ENCODE results near the gene ZMYND8.

The ZMYND8 gene

GRCh38 chr20:47311211-47311610 lies 45.3 kb downstream of the ZMYND8 start:
- peaks cover 17 to 40% of the 10 kb centered on the region in 2 experiments; a peak in 2 of 3 replicates for H3K36me3 ChIP-seq (ENCODE audit: control insufficient read depth in 2 of 2, insufficient read depth in 1 of 2, low read length in 2 of 2)
- CTCF ChIA-PET, result no interaction called here
- POLR2A ChIA-PET, result no interaction called here
- no peak overlapping the region for H3K27ac ChIP-seq (ENCODE audit: extremely low read depth, low read depth, low read length)
- H3K4me1 ChIP-seq (ENCODE audit: control insufficient read depth, insufficient read depth, low read length), result peaks cover 11% of the 10 kb centered on the region
- no peaks in the 10 kb centered on the region for H3K9me3 ChIP-seq (ENCODE audit: control insufficient read depth, insufficient read depth, low read depth, low read length)
- TF ChIP-seq ZNF639 (tag by site-specific recombination; IDR thresholded peaks at IDR 0.05), result no peak
- no peak for TF ChIP-seq ZNF354C (tag by site-specific recombination; IDR thresholded peaks at IDR 0.05; ENCODE audit: borderline replicate concordance, low read depth)
- TF ChIP-seq ZNF664 (tag by site-specific recombination; IDR thresholded peaks at IDR 0.05), result peak; percentile 24; the same call in 1 of the 2 replicates
- peak; percentile 41; the same call in 1 of the 2 replicates for TF ChIP-seq PRDM4 (tag by site-specific recombination; IDR thresholded peaks at IDR 0.05)
- TF ChIP-seq ZNF274 (IDR thresholded peaks at IDR 0.05; ENCODE audit: low read length), result no peak
- no peak for TF ChIP-seq ZNF274 (tag by site-specific recombination; IDR thresholded peaks at IDR 0.05; ENCODE audit: borderline replicate concordance)
- no peak for TF ChIP-seq ZNF830 (tag by site-specific recombination; IDR thresholded peaks at IDR 0.05; ENCODE audit: low read depth)
- no peak overlapping the region for H3K4me3 ChIP-seq (ENCODE audit: low read depth, low read length)

GRCh38 chr20:47310729-47311128 lies 45.8 kb downstream of the ZMYND8 start:
- H3K36me3 ChIP-seq (ENCODE audit: control insufficient read depth in 2 of 2, insufficient read depth in 1 of 2, low read length in 2 of 2), result peaks cover 19 to 44% of the 10 kb centered on the region in 2 experiments; a peak in 2 of 3 replicates
- no peaks in the 10 kb centered on the region for H3K9me3 ChIP-seq (ENCODE audit: control insufficient read depth, insufficient read depth, low read depth, low read length)
- CTCF ChIA-PET, result no interaction called here

DNA sequence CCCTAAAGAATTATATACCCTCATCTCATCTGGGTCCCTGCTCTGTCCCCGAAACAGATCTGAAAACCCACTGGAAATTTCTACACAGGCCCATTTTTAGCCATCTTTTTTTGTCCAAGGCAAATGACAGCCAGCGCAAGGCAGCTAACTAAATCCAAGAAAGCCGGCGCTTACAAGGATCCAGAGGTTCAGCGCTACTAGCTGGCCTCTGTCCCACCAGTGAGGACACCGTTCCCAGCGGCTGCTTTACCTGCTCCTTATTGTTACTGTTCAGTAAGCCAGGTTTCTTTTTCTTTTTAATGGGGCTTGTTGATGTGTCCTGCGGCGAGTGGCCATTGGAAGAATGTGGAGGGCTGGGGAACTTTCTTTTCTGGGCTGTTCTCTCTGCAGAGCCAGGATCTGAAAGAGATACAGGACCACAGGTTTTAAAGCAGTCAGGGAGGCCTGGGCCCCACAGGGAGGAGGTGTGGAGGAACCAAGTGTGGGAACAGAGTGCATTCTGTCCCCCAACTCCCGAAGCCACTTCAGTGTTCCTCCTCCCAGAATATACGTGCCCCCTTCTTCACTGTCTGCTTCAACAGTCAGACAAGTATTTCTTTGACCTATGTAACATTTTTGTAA lies 46.6 kb downstream of the ZMYND8 start:
- H3K4me1 ChIP-seq (ENCODE audit: control insufficient read depth, insufficient read depth, low read length), result peaks cover 1% of the 10 kb centered on the region; the same call in 1 of the 2 replicates
- ChIA-PET CTCF (interaction anchor here (1.2 kb wide), 1 partner anchor 37 kb away, joined by 5 read pairs; no protein-coding TSS in a partner anchor), POLR2A (no interaction called here)
- H3K27ac ChIP-seq (ENCODE audit: extremely low read depth, low read depth, low read length), result no peak overlapping the region
- H3K9me3 ChIP-seq (ENCODE audit: control insufficient read depth, insufficient read depth, low read depth, low read length), result no peaks in the 10 kb centered on the region
- H3K4me3 ChIP-seq (ENCODE audit: low read depth, low read length), result no peak overlapping the region
- H3K36me3 ChIP-seq (ENCODE audit: control insufficient read depth in 2 of 2, insufficient read depth in 1 of 2, low read length in 2 of 2), result peaks cover 23 to 49% of the 10 kb centered on the region in 2 experiments; a peak in 2 of 3 replicates
- TF ChIP-seq ZNF138 (tag by site-specific recombination; IDR thresholded peaks at IDR 0.05; ENCODE audit: borderline replicate concordance) (no peak), ZFP37 (tag by site-specific recombination; IDR thresholded peaks at IDR 0.05) (no peak), OSR2 (tag by site-specific recombination; IDR thresholded peaks at IDR 0.05) (no peak), ZNF518A (tag by site-specific recombination; conservative IDR thresholded peaks at IDR 0.05; ENCODE audit: low read depth) (no peak)

More at GRCh38 chr20:47310729-47311128, 45.8 kb downstream of the ZMYND8 start:
- Histone ChIP-seq H3K27ac (ENCODE audit: extremely low read depth, low read depth, low read length) (no peak overlapping the region), H3K4me3 (ENCODE audit: low read depth, low read length) (no peak overlapping the region), H3K4me1 (ENCODE audit: control insufficient read depth, insufficient read depth, low read length) (peaks cover 9% of the 10 kb centered on the region)
- TF ChIP-seq ZNF549 (tag by site-specific recombination; IDR thresholded peaks at IDR 0.05) (no peak), ZNF544 (tag by site-specific recombination; IDR thresholded peaks at IDR 0.05) (no peak), ZNF157 (tag by site-specific recombination; IDR thresholded peaks at IDR 0.05) (no peak), ZNF146 (tag by site-specific recombination; IDR thresholded peaks at IDR 0.05) (no peak), ZNF521 (tag by site-specific recombination; IDR thresholded peaks at IDR 0.05) (no peak), BCL11B (tag by site-specific recombination; IDR thresholded peaks at IDR 0.05; ENCODE audit: low read depth) (no peak)
- TF ChIP-seq, protein P1, sequence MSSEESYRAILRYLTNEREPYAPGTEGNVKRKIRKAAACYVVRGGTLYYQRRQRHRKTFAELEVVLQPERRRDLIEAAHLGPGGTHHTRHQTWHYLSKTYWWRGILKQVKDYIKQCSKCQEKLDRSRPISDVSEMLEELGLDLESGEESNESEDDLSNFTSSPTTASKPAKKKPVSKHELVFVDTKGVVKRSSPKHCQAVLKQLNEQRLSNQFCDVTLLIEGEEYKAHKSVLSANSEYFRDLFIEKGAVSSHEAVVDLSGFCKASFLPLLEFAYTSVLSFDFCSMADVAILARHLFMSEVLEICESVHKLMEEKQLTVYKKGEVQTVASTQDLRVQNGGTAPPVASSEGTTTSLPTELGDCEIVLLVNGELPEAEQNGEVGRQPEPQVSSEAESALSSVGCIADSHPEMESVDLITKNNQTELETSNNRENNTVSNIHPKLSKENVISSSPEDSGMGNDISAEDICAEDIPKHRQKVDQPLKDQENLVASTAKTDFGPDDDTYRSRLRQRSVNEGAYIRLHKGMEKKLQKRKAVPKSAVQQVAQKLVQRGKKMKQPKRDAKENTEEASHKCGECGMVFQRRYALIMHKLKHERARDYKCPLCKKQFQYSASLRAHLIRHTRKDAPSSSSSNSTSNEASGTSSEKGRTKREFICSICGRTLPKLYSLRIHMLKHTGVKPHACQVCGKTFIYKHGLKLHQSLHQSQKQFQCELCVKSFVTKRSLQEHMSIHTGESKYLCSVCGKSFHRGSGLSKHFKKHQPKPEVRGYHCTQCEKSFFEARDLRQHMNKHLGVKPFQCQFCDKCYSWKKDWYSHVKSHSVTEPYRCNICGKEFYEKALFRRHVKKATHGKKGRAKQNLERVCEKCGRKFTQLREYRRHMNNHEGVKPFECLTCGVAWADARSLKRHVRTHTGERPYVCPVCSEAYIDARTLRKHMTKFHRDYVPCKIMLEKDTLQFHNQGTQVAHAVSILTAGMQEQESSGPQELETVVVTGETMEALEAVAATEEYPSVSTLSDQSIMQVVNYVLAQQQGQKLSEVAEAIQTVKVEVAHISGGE (tag by site-specific recombination; conservative IDR thresholded peaks at IDR 0.05; ENCODE audit: low read depth), result no peak
- POLR2A ChIA-PET, result no interaction called here

Measured in HEK293 (cell line).